ENCODE measurements around the gene PID1.

The PID1 gene

DNA sequence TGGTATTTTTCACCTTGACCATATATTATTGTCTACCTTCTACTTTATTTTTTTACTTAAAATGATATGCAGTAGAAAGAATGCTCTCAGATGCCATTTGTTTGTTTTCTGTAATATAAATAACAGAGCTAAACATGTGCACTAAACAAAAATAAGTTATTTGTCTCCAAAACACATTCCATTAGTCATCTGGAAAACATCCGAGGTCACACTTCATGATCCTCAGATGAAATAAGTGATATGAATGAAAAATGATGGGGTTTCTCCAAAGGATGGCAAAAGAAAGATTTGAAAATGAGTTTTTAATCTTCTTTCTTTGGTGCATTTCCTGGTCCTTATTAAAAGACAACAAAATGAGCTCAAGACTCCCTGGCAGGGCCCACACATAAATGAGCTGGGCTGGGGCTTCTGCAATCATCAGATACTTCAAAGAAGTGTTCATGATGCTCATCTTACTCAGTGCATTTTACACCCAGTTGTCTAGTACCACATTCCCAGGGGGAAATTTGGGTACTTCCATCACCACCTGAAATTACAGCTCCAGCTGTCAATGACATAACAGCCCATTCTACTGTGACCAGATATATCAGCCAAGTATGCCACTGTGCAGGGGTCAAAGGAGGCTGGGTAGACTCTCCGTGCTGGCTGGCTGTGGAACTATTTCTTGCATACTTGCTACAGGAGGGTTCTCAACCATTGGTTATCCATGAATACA lies 283.5 kb downstream of the PID1 start:
- DNase-seq = no peak

DNA sequence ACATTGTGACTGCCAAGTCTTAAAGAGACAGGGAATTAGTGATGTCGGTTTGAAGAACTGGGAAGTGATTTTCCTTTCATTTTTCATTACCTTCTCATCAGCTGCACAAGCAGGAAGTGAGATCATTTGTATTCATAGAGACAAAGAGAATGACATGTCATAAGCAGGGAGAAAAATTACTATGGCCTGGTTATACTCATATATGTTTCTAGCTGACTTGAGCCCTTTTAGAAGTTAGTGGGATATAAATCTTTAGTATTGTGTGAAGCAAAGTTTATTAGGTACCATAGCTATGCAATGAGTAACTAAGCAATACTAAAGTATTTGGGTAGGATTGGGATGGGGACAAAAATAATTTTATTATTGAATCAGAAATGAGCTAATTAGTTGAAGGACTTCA lies 284.1 kb downstream of the PID1 start:
- DNase-seq = no peak

DNA sequence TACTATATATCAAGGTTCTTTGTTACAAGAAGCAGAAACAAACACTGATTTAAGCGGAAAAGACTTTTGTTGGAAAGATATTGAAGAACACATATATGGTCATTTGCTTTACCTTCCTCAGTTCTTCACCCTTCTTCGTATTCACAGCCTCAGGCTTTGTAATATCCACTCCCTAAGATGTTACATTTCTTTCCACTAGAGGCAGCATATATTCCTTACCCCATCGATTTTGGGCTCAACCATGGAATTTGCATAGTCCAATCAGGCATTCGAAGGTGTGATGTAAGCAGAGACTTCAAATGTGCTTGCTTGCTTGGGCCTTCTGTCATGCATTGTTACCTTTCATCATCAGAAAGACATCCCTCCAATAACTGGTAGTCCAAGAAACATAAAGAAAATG lies 287.4 kb downstream of the PID1 start:
- DNase-seq = no peak

DNA sequence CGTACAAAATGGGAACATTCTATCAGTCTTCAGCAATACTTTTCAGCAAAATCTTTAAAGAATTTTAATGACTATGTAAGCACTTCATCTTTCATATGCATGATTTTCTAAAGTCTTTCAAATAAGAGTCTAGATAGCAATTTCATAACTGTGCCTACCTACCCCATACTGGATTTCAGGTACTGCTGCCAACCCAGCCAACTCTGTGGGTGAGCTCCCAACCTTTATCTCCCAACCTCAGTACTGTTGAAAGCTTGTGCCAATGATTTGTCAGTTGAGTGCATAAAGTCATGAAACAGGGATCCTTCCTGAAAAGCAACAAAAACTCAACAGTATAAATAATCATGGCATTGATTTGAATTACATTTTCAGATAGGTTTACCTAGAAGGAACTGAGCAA lies 296.9 kb downstream of the PID1 start:
- DNase-seq = no peak
